ENCODE results near the gene ANAPC13. TPM values are rescaled to one million over a fixed set of nuclear protein-coding genes. Genes with fewer than 3 reads are reported as not detected.

Gene ANAPC13
- total and polyA plus RNA-seq, 12 donors = 51.1 to 186 (median 76.8) TPM

GRCh38 chr3:134495980-134496379, 10.2 kb upstream of the ANAPC13 start:
- TF ChIP-seq CTCF (IDR thresholded peaks at IDR 0.05) (no peak), POLR2A (IDR thresholded peaks at IDR 0.05) (no peak)
- Histone ChIP-seq H3K27ac (no peak overlapping the region), H3K27me3 (no peaks in the 10 kb centered on the region), H3K4me1 (replicated peaks in 1 of 2) (peaks cover 0 to 4% of the 10 kb centered on the region in 2 donors), H3K4me3 (no peak overlapping the region), H3K36me3 (replicated peaks in 1 of 2) (no peaks in the 10 kb centered on the region), H3K9me3 (replicated peaks in 1 of 3) (no peaks in the 10 kb centered on the region)
- DNase-seq = no peak
- intact Hi-C loops (cut with DNase I) = no loop called here

GRCh38 chr3:134494495-134494894, 8.7 kb upstream of the ANAPC13 start:
- H3K4me3 ChIP-seq = no peak overlapping the region
- intact Hi-C loops (cut with DNase I) = no loop called here
- DNase-seq = no peak
- no peak overlapping the region for H3K27ac ChIP-seq
- peaks cover 0 to 4% of the 10 kb centered on the region in 2 donors for H3K4me1 ChIP-seq (replicated peaks in 1 of 2)
- WGBS, 4 donors = 81 to 87% (median 84%) methylated on average over 5 of the region's 5 CpGs
- no peaks in the 10 kb centered on the region for H3K36me3 ChIP-seq (replicated peaks in 1 of 2)
- H3K9me3 ChIP-seq (replicated peaks in 1 of 3) = no peaks in the 10 kb centered on the region
- no peaks in the 10 kb centered on the region for H3K27me3 ChIP-seq
- TF ChIP-seq POLR2A (IDR thresholded peaks at IDR 0.05) (no peak), CTCF (IDR thresholded peaks at IDR 0.05) (no peak)

GRCh38 chr3:134487406-134487805, 1.6 kb upstream of the ANAPC13 start:
- Histone ChIP-seq H3K27ac (peak overlapping the region in 4 of 5 donors; percentile 11 to 96 (median 95)), H3K4me3 (peak overlapping the region in 1 of 4 donors; percentile 88), H3K36me3 (replicated peaks in 1 of 2) (no peaks in the 10 kb centered on the region), H3K27me3 (no peaks in the 10 kb centered on the region), H3K9me3 (replicated peaks in 1 of 3) (no peaks in the 10 kb centered on the region), H3K4me1 (replicated peaks in 1 of 2) (peaks cover 30 to 38% of the 10 kb centered on the region in 2 donors)
- TF ChIP-seq CTCF (IDR thresholded peaks at IDR 0.05) = no peak
- no peak for TF ChIP-seq POLR2A (IDR thresholded peaks at IDR 0.05)
- intact Hi-C loops (cut with DNase I) = no loop called here
- 42 to 53% (median 48%) methylated on average over 5 of the region's 5 CpGs for WGBS, 4 donors
- no peak for DNase-seq

GRCh38 chr3:134486577-134487041, 824 bp upstream of the ANAPC13 start:
- H3K4me3 ChIP-seq = peak overlapping the region; percentile 62 to 88 (median 72)
- WGBS, 4 donors = 1 to 2% (median 2%) methylated on average over 12 to 17 of the region's 17 CpGs
- no peaks in the 10 kb centered on the region for H3K27me3 ChIP-seq
- no peak for DNase-seq
- H3K9me3 ChIP-seq (replicated peaks in 1 of 3) = no peaks in the 10 kb centered on the region
- peaks cover 30 to 38% of the 10 kb centered on the region in 2 donors for H3K4me1 ChIP-seq (replicated peaks in 1 of 2)
- TF ChIP-seq CTCF (IDR thresholded peaks at IDR 0.05) (no peak), POLR2A (IDR thresholded peaks at IDR 0.05) (no peak)
- intact Hi-C loops (cut with DNase I) = no loop called here
- peak overlapping the region; percentile 85 to 96 (median 96) for H3K27ac ChIP-seq
- peaks cover 0 to 7% of the 10 kb centered on the region in 2 donors for H3K36me3 ChIP-seq (replicated peaks in 1 of 2)

Measured in adrenal gland (tissue), 12 donors.